H1 (cell line): ENCODE results near the gene CMIP. TPM values are rescaled to one million over a fixed set of nuclear protein-coding genes. Genes with fewer than 3 reads are reported as not detected.

Experiments
- CTCF ChIA-PET: fragments of 300-600 bp; sonication (Branson Sonifier 250); formaldehyde crosslinking; loops from one replicate; lab custom pipeline; 2021; ENCODE audit not compliant: partially characterized antibody; lab: Charles Lee
- POLR2A ChIA-PET: fragments of 300-600 bp; sonication (Branson Sonifier 250); formaldehyde crosslinking; loops from one replicate; lab custom pipeline; 2021; ENCODE audit warnings: inconsistent platforms; ENCODE audit not compliant: partially characterized antibody; lab: Charles Lee
- DNase-seq, 2 experiments: peaks; one replicate each; pipeline versions ENCODE4 v3.0.0 to v3.0.0-alpha.2; 2010 to 2022; ENCODE audit warnings: low spot score in 2 of 2, low read depth in 1 of 2, mixed read lengths in 1 of 2
- FAIRE-seq: peaks from 2 replicates; lab custom pipeline; 2011; peaks lifted over from hg19 to GRCh38; lab: Jason Lieb, UNC
- H2AFZ ChIP-seq: 2 replicates; pipeline ENCODE4 v1.8.1; 2012; ENCODE audit warnings: low read length, inconsistent platforms
- H2AK5ac ChIP-seq: 2 replicates; pipeline ENCODE4 v1.6.1; 2013; ENCODE audit warnings: low read depth, low read length
- H2BK120ac ChIP-seq: replicated peaks from 2 replicates; pipeline ENCODE3; 2013; ENCODE audit warnings: low read depth, low read length, inconsistent platforms
- H2BK12ac ChIP-seq: 2 replicates; pipeline ENCODE4 v1.6.1; 2013; ENCODE audit warnings: low read depth, low read length
- H2BK15ac ChIP-seq: 2 replicates; pipeline ENCODE4 v1.6.1; 2013; ENCODE audit warnings: low read length
- H2BK20ac ChIP-seq: 2 replicates; pipeline ENCODE4 v1.6.1; 2013; ENCODE audit warnings: low read length
- H2BK5ac ChIP-seq: 2 replicates; pipeline ENCODE4 v1.6.1; 2013; ENCODE audit warnings: low read depth, low read length
- H3K14ac ChIP-seq: 2 replicates; pipeline ENCODE4 v1.6.1; 2013; ENCODE audit warnings: inconsistent platforms; ENCODE audit not compliant: insufficient read length
- H3K18ac ChIP-seq: 2 replicates; pipeline ENCODE4 v1.6.1; 2013; ENCODE audit warnings: low read length; ENCODE audit errors: extremely low read depth
- H3K23ac ChIP-seq: 2 replicates; pipeline ENCODE4 v1.6.1; 2013; ENCODE audit warnings: inconsistent platforms; ENCODE audit not compliant: insufficient read length
- H3K23me2 ChIP-seq: 2 replicates; pipeline ENCODE4 v1.6.1; 2013; ENCODE audit warnings: low read depth, low read length
- H3K27ac ChIP-seq: 2 replicates; pipeline ENCODE4 v1.6.1; 2011; ENCODE audit warnings: low read depth, low read length, inconsistent platforms
- H3K27me3 ChIP-seq, 4 experiments: replicated peaks in 1 of 4; 1 replicate in 1 of 4; 2 replicates in 3 of 4; pipeline versions ENCODE4 v1.6.1 to v1.8.1; 2011 to 2013; ENCODE audit warnings: low read length in 3 of 4, mild to moderate bottlenecking in 3 of 4, inconsistent platforms in 2 of 4, mixed read lengths in 2 of 4, moderate library complexity in 1 of 4; ENCODE audit not compliant: control insufficient read depth in 3 of 4, insufficient read depth in 3 of 4; ENCODE audit errors: extremely low read depth in 1 of 4
- H3K36me3 ChIP-seq, 4 experiments: 2 replicates each; pipeline versions ENCODE4 v1.6.1 to v1.8.1; 2011 to 2013; ENCODE audit warnings: mild to moderate bottlenecking in 4 of 4, low read length in 3 of 4, moderate library complexity in 2 of 4, control low read depth in 1 of 4, inconsistent platforms in 1 of 4; ENCODE audit not compliant: insufficient read depth in 4 of 4, control insufficient read depth in 2 of 4
- H3K4ac ChIP-seq: replicated peaks from 2 replicates; pipeline ENCODE3; 2013; ENCODE audit warnings: low read length, low read depth, mixed read lengths, inconsistent platforms; ENCODE audit not compliant: insufficient read length
- H3K4me1 ChIP-seq, 4 experiments: replicated peaks in 1 of 4; 1 replicate in 1 of 4; 2 replicates in 3 of 4; pipeline versions ENCODE4 v1.6.1 to v1.8.1; 2011 to 2013; ENCODE audit warnings: low read length in 3 of 4, inconsistent platforms in 2 of 4, mixed read lengths in 1 of 4; ENCODE audit not compliant: insufficient read depth in 4 of 4, control insufficient read depth in 3 of 4
- H3K4me2 ChIP-seq, 2 experiments: 2 replicates each; pipeline versions ENCODE4 v1.6.1 to v1.8.1; 2011 to 2013; ENCODE audit warnings: low read depth in 2 of 2, low read length in 2 of 2, control low read depth in 1 of 2, inconsistent platforms in 1 of 2, mild to moderate bottlenecking in 1 of 2; ENCODE audit not compliant: insufficient read depth in 1 of 2
- H3K4me3 ChIP-seq, 4 experiments: fragments of 200-600, 300-600 bp in 1 of 4; sonication (generic), shearing (Covaris generic), sonication (Bioruptor Twin) in 1 of 4; 2 replicates each; pipeline versions ENCODE4 v1.5.1 to v1.8.1; 2011 to 2016; ENCODE audit warnings: low read length in 4 of 4, low read depth in 3 of 4, control low read depth in 2 of 4, inconsistent platforms in 2 of 4, mild to moderate bottlenecking in 2 of 4, mixed read lengths in 1 of 4, moderate library complexity in 1 of 4; ENCODE audit not compliant: insufficient read depth in 2 of 4; ENCODE audit errors: extremely low read depth in 1 of 4
- H3K56ac ChIP-seq: replicated peaks from 2 replicates; pipeline ENCODE3; 2013; ENCODE audit warnings: low read depth, mild to moderate bottlenecking, mixed read lengths, low read length, inconsistent platforms; ENCODE audit not compliant: insufficient read length
- H3K79me1 ChIP-seq: 2 replicates; pipeline ENCODE4 v1.6.1; 2013; ENCODE audit warnings: low read depth, low read length, control low read depth
- H3K79me2 ChIP-seq, 2 experiments: 2 replicates each; pipeline versions ENCODE4 v1.6.1 to v1.8.1; 2012 to 2013; ENCODE audit warnings: low read length in 2 of 2, mild to moderate bottlenecking in 2 of 2, inconsistent platforms in 1 of 2; ENCODE audit not compliant: insufficient read depth in 2 of 2, control insufficient read depth in 1 of 2
- H3K9ac ChIP-seq, 4 experiments: replicated peaks in 1 of 4; 1 replicate in 1 of 4; 2 replicates in 3 of 4; pipeline versions ENCODE4 v1.6.1 to v1.8.1; 2011 to 2013; ENCODE audit warnings: low read depth in 3 of 4, low read length in 3 of 4, control low read depth in 2 of 4, mild to moderate bottlenecking in 2 of 4, moderate library complexity in 2 of 4, inconsistent platforms in 1 of 4; ENCODE audit errors: extremely low read depth in 1 of 4
- H3K9me3 ChIP-seq, 2 experiments: 2 replicates each; pipeline versions ENCODE4 v1.6.1 to v1.8.1; 2012 to 2013; ENCODE audit warnings: mild to moderate bottlenecking in 2 of 2, moderate library complexity in 2 of 2, control low read depth in 1 of 2, inconsistent platforms in 1 of 2, low read depth in 1 of 2, low read length in 1 of 2, mixed read lengths in 1 of 2; ENCODE audit not compliant: insufficient read depth in 2 of 2
- H4K20me1 ChIP-seq, 2 experiments: replicated peaks in 1 of 2; 2 replicates each; pipeline versions ENCODE3 to v1.8.1; 2011 to 2013; ENCODE audit warnings: inconsistent platforms in 2 of 2, low read length in 2 of 2, mild to moderate bottlenecking in 1 of 2; ENCODE audit not compliant: insufficient read depth in 2 of 2, control insufficient read depth in 1 of 2
- H4K5ac ChIP-seq: 2 replicates; pipeline ENCODE4 v1.6.1; 2013; ENCODE audit warnings: low read length, low read depth, mixed read lengths, inconsistent platforms; ENCODE audit not compliant: insufficient read length
- H4K8ac ChIP-seq: 2 replicates; pipeline ENCODE4 v1.8.0; 2013; ENCODE audit warnings: mild to moderate bottlenecking, moderate library complexity, low read length, inconsistent platforms; ENCODE audit not compliant: insufficient read depth; ENCODE audit errors: extremely low read depth
- H4K91ac ChIP-seq: replicated peaks from 2 replicates; pipeline ENCODE3; 2013; ENCODE audit warnings: low read length, mixed read lengths, inconsistent platforms; ENCODE audit not compliant: insufficient read length
- BCL11A ChIP-seq, 2 experiments: IDR thresholded peaks; one replicate each; pipeline ENCODE4 v1.6.1; 2011; ENCODE audit warnings: low read depth in 2 of 2, low read length in 2 of 2, mild to moderate bottlenecking in 2 of 2
- BRCA1 ChIP-seq: IDR thresholded peaks from 2 replicates; pipeline ENCODE4 v1.6.1; 2012; ENCODE audit warnings: low read depth, low read length, improper control_type of control experiment
- CREB1 ChIP-seq: IDR thresholded peaks from 2 replicates; pipeline ENCODE4 v1.6.1; 2012; ENCODE audit warnings: inconsistent platforms
- CTBP2 ChIP-seq: IDR thresholded peaks from 2 replicates; pipeline ENCODE4 v1.7.0; 2011; ENCODE audit warnings: borderline replicate concordance, mild to moderate bottlenecking, moderate library complexity, mixed read lengths, low read length; ENCODE audit not compliant: insufficient read depth, insufficient read length
- JUN ChIP-seq: IDR thresholded peaks from 2 replicates; pipeline ENCODE4 v1.6.1; 2011; ENCODE audit warnings: low read depth, mild to moderate bottlenecking, improper control_type of control experiment, low read length
- NANOG ChIP-seq: IDR thresholded peaks from 2 replicates; pipeline ENCODE4 v1.6.1; 2011; ENCODE audit warnings: low read length, low read depth, mild to moderate bottlenecking, inconsistent platforms; ENCODE audit not compliant: insufficient read depth, poor library complexity, severe bottlenecking
- RAD21 ChIP-seq, 2 experiments: IDR thresholded peaks in 1 of 2; conservative IDR thresholded peaks in 1 of 2; 2 replicates each; pipeline ENCODE4 v1.6.1; 2011; ENCODE audit warnings: low read depth in 2 of 2, low read length in 2 of 2, improper control_type of control experiment in 1 of 2, inconsistent platforms in 1 of 2, mild to moderate bottlenecking in 1 of 2, moderate library complexity in 1 of 2
- SP2 ChIP-seq: IDR thresholded peaks from 2 replicates; pipeline ENCODE4 v1.6.1; 2012; ENCODE audit warnings: mild to moderate bottlenecking, low read length, inconsistent platforms
- whole genome bisulfite sequencing, 2 experiments: shearing (Covaris generic) in 1 of 2; methylation state at CpG; one replicate each; pipeline versions ENCODE4 v1.1.6 to v1.1.7; 2013 to 2015; ENCODE audit warnings: low lambda C conversion rate in 2 of 2, mixed read lengths in 2 of 2, inconsistent platforms in 1 of 2, low coverage in 1 of 2, missing lambda C conversion rate in 1 of 2; ENCODE audit not compliant: insufficient replicate concordance in 2 of 2, insufficient coverage in 1 of 2, insufficient read length in 1 of 2; ENCODE audit errors: extremely low coverage in 1 of 2, missing lambda C conversion rate in 1 of 2; 5-methylcytosine and 5-hydroxymethylcytosine counted together
- polyA plus RNA-seq, 7 experiments: library from polyadenylated mRNA; depleted of rRNA in 3 of 7; stranded (reverse) in 5 of 7; unstranded in 2 of 7; fragments of >200 nt in 5 of 7; fragments of 200-250 nt in 2 of 7; gene quantifications; 1 replicate in 5 of 7; 2 replicates in 1 of 7; 4 replicates in 1 of 7; pipeline versions ENCODE4 v1.2.1 to v1.2.3, GENCODE V29; 2011 to 2013; ENCODE audit warnings: missing spikeins in 2 of 7, mixed read lengths in 2 of 7
- total RNA-seq: library from RNA; stranded (reverse); fragmentation: NEBNext Ultra II Directional; extraction: Animal tissue kit (Norgen Biotek cat#: 25700); gene quantifications from 2 replicates; pipeline ENCODE4 v1.2.1, GENCODE V29; 2021

Gene CMIP
- total and polyA plus RNA-seq, 2 of the 8 experiments (the other 6 are each of a cell fraction or from before 2014, with no cell fraction given) = 7.9 to 53.2 TPM

- H3K79me2 ChIP-seq = peaks cover 11% of the 10 kb centered on the region in 2 experiments
- peaks cover 15% of the 10 kb centered on the region for H3K79me1 ChIP-seq
- H2BK20ac ChIP-seq = no peak overlapping the region
- no peak overlapping the region for H3K14ac ChIP-seq
- H2BK15ac ChIP-seq = 0 out of 2 replicates have a peak overlapping the region, but pooled peaks have one; percentile 5
- ChIA-PET CTCF (interaction anchor here (1.7 to 11.1 kb wide), 2 partner anchors 82 to 109 kb away, joined by 6 to 134 read pairs; no protein-coding TSS in a partner anchor), POLR2A (interaction anchor here (1.3 to 1.7 kb wide), 2 partner anchors 9 to 33 kb away, joined by 4 read pairs; no protein-coding TSS in a partner anchor)
- H3K27ac ChIP-seq = no peak overlapping the region; the same call in 1 of the 2 replicates
- no peak overlapping the region for H3K18ac ChIP-seq
- WGBS, 2 experiments = 85% methylated on average over 3 of the region's 3 CpGs; no CpG with 5 or more reads in 1 of the 2 experiments
- H3K23me2 ChIP-seq = peaks cover 12% of the 10 kb centered on the region; the same call in 1 of the 2 replicates
- no peak overlapping the region for H3K4ac ChIP-seq
- peak overlapping the region; percentile 98 for H3K56ac ChIP-seq
- H2BK120ac ChIP-seq = no peak overlapping the region
- H3K36me3 ChIP-seq = peaks cover 0 to 14% (median 0%) of the 10 kb centered on the region in 4 experiments; a peak in 2 of 8 replicates
- H4K91ac ChIP-seq = peak overlapping the region; percentile 79
- H3K23ac ChIP-seq = peak overlapping the region; percentile 40
- TF ChIP-seq JUN = no peak
- no peak for TF ChIP-seq BRCA1
- no peak for TF ChIP-seq CREB1
- TF ChIP-seq NANOG = no peak
- no peak for TF ChIP-seq CTBP2
- no peak for TF ChIP-seq RAD21 (IDR thresholded peaks at IDR 0.05 in 1 of 2, conservative IDR thresholded peaks at IDR 0.05 in 1 of 2; ENCODE audit: low read depth in 2 of 2, low read length in 2 of 2)
- no peak for TF ChIP-seq BCL11A (IDR thresholded peaks at IDR 0.05; ENCODE audit: low read depth in 2 of 2, low read length in 2 of 2)
- TF ChIP-seq SP2 = no peak
- FAIRE-seq = no peak
- no peak overlapping the region for H3K4me3 ChIP-seq
- H3K27me3 ChIP-seq = no peaks in the 10 kb centered on the region; a peak in 1 of 7 replicates
- H2BK12ac ChIP-seq = peak overlapping the region; percentile 7; the same call in 1 of the 2 replicates
- peak overlapping the region; percentile 25; the same call in 1 of the 2 replicates for H4K8ac ChIP-seq
- H2AFZ ChIP-seq = no peak overlapping the region
- H2AK5ac ChIP-seq = peak overlapping the region; percentile 72; the same call in 1 of the 2 replicates
- H3K9me3 ChIP-seq = no peaks in the 10 kb centered on the region
- DNase-seq = no peak
- H3K4me2 ChIP-seq = peak overlapping the region in 1 of 2 experiments; percentile 17; a peak in 1 of 4 replicates
- H3K4me1 ChIP-seq = peaks cover 0 to 3% (median under 1%) of the 10 kb centered on the region in 4 experiments; a peak in 2 of 7 replicates
- peak overlapping the region; percentile 19; the same call in 1 of the 2 replicates for H2BK5ac ChIP-seq
- no peak overlapping the region for H4K5ac ChIP-seq
- 0 out of 7 replicates have a peak overlapping the region, but pooled peaks of 1 of the 4 experiments have one; percentile 40 for H3K9ac ChIP-seq
- H4K20me1 ChIP-seq = peaks cover 5 to 23% of the 10 kb centered on the region in 2 experiments
Measured at GRCh38 chr16:81615411-81615810, 170.8 kb downstream of the CMIP start.
